ENCODE data around the gene EXOC4. TPM values are rescaled to one million over a fixed set of nuclear protein-coding genes. Genes with fewer than 3 reads are reported as not detected.

The EXOC4 gene
- total RNA-seq, 2 donors from 2014 or later: 53.5 to 62.3 TPM

DNA sequence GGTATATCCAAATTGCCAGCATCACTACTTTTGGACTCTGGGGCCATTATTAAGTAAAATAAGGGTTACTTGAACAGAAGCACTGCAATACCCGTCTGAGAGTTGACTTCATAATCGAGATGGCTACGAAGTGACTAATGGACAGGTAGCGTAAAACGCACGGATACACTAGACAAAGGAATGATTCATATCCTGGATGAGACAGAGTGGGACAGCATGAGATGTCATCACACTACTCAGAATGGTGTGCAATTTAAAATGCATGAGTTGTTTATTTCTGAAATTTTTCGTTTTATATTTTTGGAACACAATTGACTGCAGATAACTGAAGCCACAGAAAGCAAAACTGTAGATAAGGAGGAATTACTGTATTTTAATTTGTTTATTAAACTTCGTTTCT is 452.7 kb downstream of the EXOC4 start:
- peaks cover 3% of the 10 kb centered on the region for H3K4me1 Mint-ChIP-seq
- ATAC-seq (replicated peaks): peak; percentile 80
- no peaks in the 10 kb centered on the region for H3K36me3 Mint-ChIP-seq (ENCODE audit: low read depth)
- H3K4me3 Mint-ChIP-seq: no peak overlapping the region
- no peaks in the 10 kb centered on the region for H3K27me3 Mint-ChIP-seq
- no peak overlapping the region for H3K27ac Mint-ChIP-seq
- H3K9me3 Mint-ChIP-seq: no peaks in the 10 kb centered on the region

GRCh38 chr7:133706016-133706415 is 453.1 kb downstream of the EXOC4 start:
- H3K36me3 Mint-ChIP-seq (ENCODE audit: low read depth): no peaks in the 10 kb centered on the region
- H3K4me1 Mint-ChIP-seq: peaks cover 3% of the 10 kb centered on the region
- H3K4me3 Mint-ChIP-seq: no peak overlapping the region
- no peak for ATAC-seq (replicated peaks)
- no peaks in the 10 kb centered on the region for H3K27me3 Mint-ChIP-seq
- no peaks in the 10 kb centered on the region for H3K9me3 Mint-ChIP-seq
- H3K27ac Mint-ChIP-seq: no peak overlapping the region

- Mint-ChIP-seq H3K36me3 (ENCODE audit: low read depth) (no peaks in the 10 kb centered on the region), H3K4me3 (no peak overlapping the region), H3K27ac (no peak overlapping the region), H3K9me3 (no peaks in the 10 kb centered on the region), H3K27me3 (no peaks in the 10 kb centered on the region), H3K4me1 (peaks cover 3% of the 10 kb centered on the region)
- peak; percentile 47 for ATAC-seq (replicated peaks)
Observed at GRCh38 chr7:133709036-133709880, 456.4 kb downstream of the EXOC4 start.

GRCh38 chr7:133712544-133712943 is 459.7 kb downstream of the EXOC4 start:
- Mint-ChIP-seq H3K27me3 (no peaks in the 10 kb centered on the region), H3K36me3 (ENCODE audit: low read depth) (no peaks in the 10 kb centered on the region), H3K9me3 (no peaks in the 10 kb centered on the region), H3K27ac (no peak overlapping the region), H3K4me3 (no peak overlapping the region), H3K4me1 (peaks cover 3% of the 10 kb centered on the region)
- ATAC-seq (replicated peaks): no peak

- H3K4me3 Mint-ChIP-seq: no peak overlapping the region
- no peaks in the 10 kb centered on the region for H3K9me3 Mint-ChIP-seq
- no peak for ATAC-seq (replicated peaks)
- H3K36me3 Mint-ChIP-seq (ENCODE audit: low read depth): no peaks in the 10 kb centered on the region
- no peaks in the 10 kb centered on the region for H3K27me3 Mint-ChIP-seq
- no peak overlapping the region for H3K27ac Mint-ChIP-seq
- no peaks in the 10 kb centered on the region for H3K4me1 Mint-ChIP-seq
Observed at GRCh38 chr7:133714654-133715053, 461.8 kb downstream of the EXOC4 start.

GRCh38 chr7:133718131-133718530 is 465.3 kb downstream of the EXOC4 start:
- Mint-ChIP-seq H3K27ac (no peak overlapping the region), H3K4me3 (no peak overlapping the region), H3K4me1 (no peaks in the 10 kb centered on the region), H3K27me3 (no peaks in the 10 kb centered on the region), H3K9me3 (no peaks in the 10 kb centered on the region), H3K36me3 (ENCODE audit: low read depth) (no peaks in the 10 kb centered on the region)
- no peak for ATAC-seq (replicated peaks)

- Mint-ChIP-seq H3K27ac (no peak overlapping the region), H3K36me3 (ENCODE audit: low read depth) (no peaks in the 10 kb centered on the region), H3K27me3 (no peaks in the 10 kb centered on the region), H3K4me3 (no peak overlapping the region), H3K9me3 (no peaks in the 10 kb centered on the region), H3K4me1 (no peaks in the 10 kb centered on the region)
- ATAC-seq (replicated peaks): no peak
Observed at GRCh38 chr7:133723044-133723443, 470.2 kb downstream of the EXOC4 start.

DNA sequence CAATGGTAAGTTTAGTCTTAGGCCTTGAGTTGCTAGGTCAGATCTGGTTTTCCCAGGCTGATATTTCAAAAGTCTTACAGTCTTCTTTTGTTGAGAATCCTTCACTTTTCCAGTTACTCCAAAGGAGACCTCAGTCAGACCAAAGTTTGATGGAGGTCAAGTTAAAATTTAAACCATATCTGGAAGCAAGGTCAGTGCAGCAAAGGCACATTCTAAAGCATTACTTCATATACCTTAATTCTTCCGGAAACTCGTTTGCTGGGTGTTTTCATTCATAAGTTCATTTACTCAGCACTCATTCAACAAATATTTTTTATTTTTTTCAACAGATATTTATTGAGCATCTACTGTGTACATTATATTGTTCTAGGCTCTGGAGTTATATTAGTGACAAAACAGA is 471.3 kb downstream of the EXOC4 start:
- Mint-ChIP-seq H3K27me3 (no peaks in the 10 kb centered on the region), H3K4me3 (no peak overlapping the region), H3K36me3 (ENCODE audit: low read depth) (no peaks in the 10 kb centered on the region), H3K27ac (no peak overlapping the region), H3K9me3 (no peaks in the 10 kb centered on the region), H3K4me1 (no peaks in the 10 kb centered on the region)
- ATAC-seq (replicated peaks): no peak

DNA sequence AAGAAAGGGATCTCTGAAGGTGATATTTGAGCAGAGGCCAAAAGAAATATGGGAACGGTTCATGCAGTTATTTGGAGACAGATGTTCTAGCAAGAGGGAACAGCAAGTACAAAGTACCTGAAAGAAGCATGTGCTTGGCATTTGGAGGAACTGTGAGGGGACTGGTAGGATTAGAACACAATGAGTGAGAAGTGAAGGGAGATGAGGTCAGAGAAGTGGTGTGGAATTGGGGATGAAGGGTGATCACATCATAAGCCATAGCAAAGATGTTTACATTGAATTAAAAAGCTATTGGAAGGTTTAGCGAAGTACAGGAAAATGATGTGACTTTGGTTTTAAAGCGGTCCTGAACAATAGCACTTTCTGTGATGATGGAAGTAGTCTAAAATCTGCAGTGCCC is 471.8 kb downstream of the EXOC4 start:
- H3K27ac Mint-ChIP-seq: no peak overlapping the region
- H3K27me3 Mint-ChIP-seq: no peaks in the 10 kb centered on the region
- no peaks in the 10 kb centered on the region for H3K4me1 Mint-ChIP-seq
- no peak overlapping the region for H3K4me3 Mint-ChIP-seq
- no peaks in the 10 kb centered on the region for H3K36me3 Mint-ChIP-seq (ENCODE audit: low read depth)
- H3K9me3 Mint-ChIP-seq: no peaks in the 10 kb centered on the region
- no peak for ATAC-seq (replicated peaks)

- Mint-ChIP-seq H3K4me3 (no peak overlapping the region), H3K36me3 (ENCODE audit: low read depth) (no peaks in the 10 kb centered on the region), H3K4me1 (no peaks in the 10 kb centered on the region), H3K27ac (no peak overlapping the region), H3K27me3 (no peaks in the 10 kb centered on the region), H3K9me3 (peaks cover 3% of the 10 kb centered on the region)
- no peak for ATAC-seq (replicated peaks)
Observed at GRCh38 chr7:133727476-133728214, 474.8 kb downstream of the EXOC4 start.

DNA sequence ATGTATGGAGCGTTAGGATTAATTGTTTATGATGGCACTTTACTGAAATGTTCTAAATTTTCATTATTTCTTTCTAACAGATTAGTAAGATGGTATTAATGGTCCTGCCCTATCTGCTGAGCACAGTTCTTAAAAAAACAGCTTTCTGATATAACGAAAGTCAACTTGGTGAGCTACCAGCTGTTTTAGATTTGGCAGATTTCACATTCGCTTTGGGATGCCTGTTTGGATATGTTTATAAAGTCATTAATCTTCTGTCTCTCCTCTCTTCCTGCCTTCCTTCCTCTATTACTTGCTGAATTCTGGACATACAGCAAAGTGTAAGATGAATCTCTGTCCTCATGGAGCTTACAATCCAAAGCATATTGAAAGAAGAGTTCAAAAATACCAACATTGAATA is 477.5 kb downstream of the EXOC4 start:
- H3K36me3 Mint-ChIP-seq (ENCODE audit: low read depth): no peaks in the 10 kb centered on the region
- no peak for ATAC-seq (replicated peaks)

GRCh38 chr7:133733401-133733800 is 480.5 kb downstream of the EXOC4 start:
- no peak for ATAC-seq (replicated peaks)
- no peaks in the 10 kb centered on the region for H3K27me3 Mint-ChIP-seq
- no peak overlapping the region for H3K27ac Mint-ChIP-seq
- no peak overlapping the region for H3K4me3 Mint-ChIP-seq
- peaks cover 3% of the 10 kb centered on the region for H3K9me3 Mint-ChIP-seq
- no peaks in the 10 kb centered on the region for H3K36me3 Mint-ChIP-seq (ENCODE audit: low read depth)
- no peaks in the 10 kb centered on the region for H3K4me1 Mint-ChIP-seq

More for the DNA sequence above, 477.5 kb downstream of the EXOC4 start:
- H3K4me1 Mint-ChIP-seq: no peaks in the 10 kb centered on the region
- no peak overlapping the region for H3K27ac Mint-ChIP-seq
- H3K4me3 Mint-ChIP-seq: no peak overlapping the region
- H3K27me3 Mint-ChIP-seq: no peaks in the 10 kb centered on the region
- H3K9me3 Mint-ChIP-seq: peaks cover 3% of the 10 kb centered on the region

GRCh38 chr7:133735222-133735621 is 482.3 kb downstream of the EXOC4 start:
- ATAC-seq (replicated peaks): no peak
- H3K27me3 Mint-ChIP-seq: no peaks in the 10 kb centered on the region

GRCh38 chr7:133739817-133740216 is 486.9 kb downstream of the EXOC4 start:
- Mint-ChIP-seq H3K27me3 (no peaks in the 10 kb centered on the region), H3K27ac (no peak overlapping the region), H3K4me1 (no peaks in the 10 kb centered on the region), H3K4me3 (no peak overlapping the region), H3K36me3 (ENCODE audit: low read depth) (no peaks in the 10 kb centered on the region), H3K9me3 (no peaks in the 10 kb centered on the region)
- no peak for ATAC-seq (replicated peaks)

More at GRCh38 chr7:133735222-133735621, 482.3 kb downstream of the EXOC4 start:
- Mint-ChIP-seq H3K27ac (no peak overlapping the region), H3K4me3 (no peak overlapping the region), H3K36me3 (ENCODE audit: low read depth) (no peaks in the 10 kb centered on the region), H3K9me3 (peaks cover 3% of the 10 kb centered on the region), H3K4me1 (no peaks in the 10 kb centered on the region)

DNA sequence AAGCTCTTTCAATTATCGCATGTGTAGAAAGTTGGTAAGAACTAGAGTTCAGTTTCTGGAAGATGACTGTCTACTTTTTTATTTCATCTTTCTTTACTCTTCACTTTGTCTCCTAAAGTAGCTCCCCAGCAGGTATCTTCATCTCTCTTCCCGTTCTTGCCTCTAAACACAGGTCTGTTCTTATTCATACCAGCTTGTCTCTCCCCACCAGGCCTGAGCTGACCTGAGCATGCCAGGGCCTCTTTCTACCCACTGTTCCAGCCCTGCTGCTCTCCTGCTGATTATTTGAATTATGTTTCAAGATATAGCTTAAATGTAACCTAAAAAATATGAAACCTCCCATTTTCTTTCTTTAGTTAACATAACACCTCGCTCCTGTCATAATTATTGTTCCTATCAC is 488.2 kb downstream of the EXOC4 start:
- H3K4me1 Mint-ChIP-seq: no peaks in the 10 kb centered on the region
- H3K36me3 Mint-ChIP-seq (ENCODE audit: low read depth): no peaks in the 10 kb centered on the region
- H3K9me3 Mint-ChIP-seq: no peaks in the 10 kb centered on the region
- no peak overlapping the region for H3K27ac Mint-ChIP-seq
- no peaks in the 10 kb centered on the region for H3K27me3 Mint-ChIP-seq
- no peak for ATAC-seq (replicated peaks)
- H3K4me3 Mint-ChIP-seq: no peak overlapping the region
